Eye (tissue), 1 donor: ENCODE data around the gene ZNF138.
A peak's percentile ranks its signal among the peaks of the same experiment; 100 is the strongest.
"Not testable (repeated sequence)": the region's sequence is repeated elsewhere in the genome, so short reads cannot be mapped to it uniquely, and the experiment has no call there.

Experiments
- DNase-seq: peaks from one replicate; pipeline ENCODE4 v3.0.0-alpha.2; 2015

The ZNF138 gene

DNA sequence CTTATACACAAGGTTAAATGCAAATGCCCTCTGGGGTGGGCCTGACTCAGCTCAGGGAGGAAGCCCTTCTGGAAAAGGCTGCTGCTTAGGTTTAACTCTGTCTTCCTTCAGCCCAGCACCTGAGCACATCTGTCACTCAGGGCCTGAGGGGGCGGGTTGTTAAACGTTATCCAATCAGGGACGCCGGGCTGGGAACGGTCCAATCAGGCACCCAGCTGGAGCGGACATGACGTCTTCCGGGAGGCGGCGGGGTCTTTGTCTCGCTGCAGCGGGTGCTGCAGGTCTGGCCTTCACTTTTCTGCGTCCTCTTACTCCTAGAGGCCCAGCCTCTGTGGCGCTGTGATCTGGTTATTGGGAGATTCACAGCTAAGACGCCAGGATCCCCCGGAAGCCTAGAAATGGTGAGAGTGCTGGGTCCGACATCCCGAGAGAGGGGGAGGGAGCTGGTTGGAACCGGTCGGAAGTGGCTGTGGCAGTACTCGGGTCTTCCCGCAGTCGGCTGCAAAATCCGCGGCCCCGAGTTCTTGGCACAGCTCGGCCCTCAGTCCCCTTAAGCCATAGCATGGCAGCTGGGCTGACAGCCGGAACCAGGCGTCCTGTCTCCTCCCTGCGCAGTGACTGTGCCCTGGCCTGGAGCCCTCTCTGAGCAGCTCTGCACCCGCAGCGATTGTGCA is at the start of gene ZNF138:
TSS of gene ZNF138 (plus strand) at position 258 of the 674 bp plus-strand sequence. CDS start at position 399, 141 bp downstream.
- DNase-seq, result peak; percentile 99

DNA sequence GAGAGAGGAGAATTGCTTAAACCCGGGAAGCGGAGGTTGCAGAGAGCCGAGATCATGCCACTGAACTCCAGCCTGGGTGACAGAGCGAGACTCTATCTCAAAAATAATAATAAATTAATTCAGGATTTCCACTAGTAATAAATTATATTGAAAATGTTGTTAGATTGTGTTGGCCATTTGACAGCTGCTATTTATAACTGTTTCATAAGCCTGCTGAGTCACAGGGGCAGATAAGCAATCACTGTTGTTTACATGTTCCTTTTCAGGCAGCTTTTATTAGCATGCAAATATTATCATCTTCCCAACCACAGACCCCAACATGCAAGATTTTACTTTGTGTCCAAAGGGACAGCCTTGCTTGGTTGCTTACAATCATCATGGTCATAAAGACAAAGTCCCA is 49.5 kb upstream of the ZNF138 start:
- DNase-seq, result no peak

DNA sequence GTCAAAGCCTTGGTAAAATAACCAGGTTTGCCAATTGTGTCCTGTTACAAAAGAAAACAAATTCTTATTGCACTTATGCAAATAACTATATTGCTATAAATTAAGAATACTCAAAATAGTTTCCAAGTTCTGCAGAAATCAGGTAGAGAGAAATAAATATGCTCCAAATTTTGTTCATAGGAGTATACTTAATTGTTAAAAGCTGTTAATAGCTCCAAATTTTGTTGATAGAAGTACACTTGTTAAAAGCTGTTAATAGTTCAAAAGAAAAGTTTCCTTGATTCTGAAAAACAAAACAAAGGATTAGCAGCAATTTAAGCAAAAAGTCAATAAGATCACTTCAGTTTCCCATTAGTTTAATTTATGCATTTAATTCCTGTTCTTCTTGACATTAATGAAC is 46.4 kb upstream of the ZNF138 start:
- DNase-seq, result no peak

DNA sequence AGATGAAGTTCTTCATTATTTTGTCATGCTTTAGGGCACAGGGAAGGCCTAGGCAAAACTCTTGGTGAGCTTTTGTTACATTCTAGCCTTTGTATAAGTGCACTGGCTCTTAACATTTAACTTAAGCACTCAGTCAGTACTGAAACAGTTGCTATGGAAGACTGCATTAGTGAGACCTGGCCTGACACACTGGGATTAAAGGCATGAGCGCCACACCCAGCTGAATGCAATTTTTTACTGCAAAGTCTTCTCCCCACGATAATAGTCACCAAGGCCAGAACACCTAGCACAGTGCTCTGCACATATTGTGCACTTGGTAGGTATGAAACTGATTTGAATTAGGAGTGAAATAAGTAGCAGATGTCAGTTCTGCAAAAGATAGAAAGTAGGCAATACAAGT is 41.2 kb upstream of the ZNF138 start:
- no peak for DNase-seq

DNA sequence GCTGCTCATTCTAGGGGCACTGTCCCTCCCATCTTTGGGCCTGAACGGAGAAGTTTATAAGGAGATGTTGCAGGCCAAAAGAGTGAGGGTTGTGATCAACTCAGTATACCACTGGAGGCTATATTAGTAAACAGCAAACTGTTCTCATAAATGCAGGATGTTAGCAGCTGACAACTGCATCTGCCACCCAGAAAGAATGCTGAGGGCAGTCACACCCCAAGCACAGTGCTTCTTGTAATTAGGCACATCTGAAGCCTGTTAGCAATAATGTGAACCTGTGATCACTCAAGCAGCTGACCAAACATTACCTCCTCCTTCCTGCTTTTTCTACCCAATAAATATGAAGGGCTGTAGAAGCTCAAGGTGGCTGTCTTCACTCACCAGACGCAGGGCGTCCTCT is 38.4 kb upstream of the ZNF138 start:
- DNase-seq, result no peak

DNA sequence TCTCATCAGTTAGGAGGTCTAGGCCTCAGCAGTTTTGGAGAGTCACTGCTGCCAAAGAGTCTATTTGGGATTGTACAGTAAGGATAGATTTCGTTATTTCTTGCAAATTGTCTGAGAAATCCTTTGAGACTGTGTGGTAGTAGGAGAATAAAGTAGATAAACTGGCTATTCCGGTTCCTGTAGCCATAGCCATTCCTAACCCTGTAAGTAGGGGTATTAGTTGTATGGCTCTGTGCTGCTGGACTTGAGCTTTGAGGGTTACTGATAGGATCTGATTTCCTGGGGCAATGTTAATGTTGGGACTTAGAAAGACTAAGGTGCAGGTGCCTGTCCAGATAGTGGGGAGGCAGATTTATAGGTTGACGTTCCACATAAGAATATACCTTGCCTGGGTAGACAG is 36.1 kb upstream of the ZNF138 start:
- DNase-seq, result no peak

DNA sequence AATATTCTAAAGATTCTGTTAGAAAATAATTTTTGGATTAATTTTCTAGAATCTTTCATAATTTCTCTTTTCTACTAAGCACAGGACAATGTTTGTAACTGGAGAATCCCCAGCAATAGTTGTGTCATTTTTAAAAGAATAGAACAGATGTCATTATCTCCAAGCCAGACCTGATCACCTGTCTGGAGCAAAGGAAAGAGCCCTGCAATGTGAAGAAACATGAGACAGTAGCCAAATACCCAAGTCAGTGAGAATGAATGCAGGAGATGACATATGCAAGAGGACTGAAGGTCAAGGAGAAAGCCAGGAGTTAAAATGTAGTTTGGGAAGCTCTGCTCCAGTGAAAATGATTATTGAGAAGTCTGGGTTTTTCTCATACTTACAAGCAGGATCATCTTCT is 25.4 kb upstream of the ZNF138 start:
- no peak for DNase-seq

DNA sequence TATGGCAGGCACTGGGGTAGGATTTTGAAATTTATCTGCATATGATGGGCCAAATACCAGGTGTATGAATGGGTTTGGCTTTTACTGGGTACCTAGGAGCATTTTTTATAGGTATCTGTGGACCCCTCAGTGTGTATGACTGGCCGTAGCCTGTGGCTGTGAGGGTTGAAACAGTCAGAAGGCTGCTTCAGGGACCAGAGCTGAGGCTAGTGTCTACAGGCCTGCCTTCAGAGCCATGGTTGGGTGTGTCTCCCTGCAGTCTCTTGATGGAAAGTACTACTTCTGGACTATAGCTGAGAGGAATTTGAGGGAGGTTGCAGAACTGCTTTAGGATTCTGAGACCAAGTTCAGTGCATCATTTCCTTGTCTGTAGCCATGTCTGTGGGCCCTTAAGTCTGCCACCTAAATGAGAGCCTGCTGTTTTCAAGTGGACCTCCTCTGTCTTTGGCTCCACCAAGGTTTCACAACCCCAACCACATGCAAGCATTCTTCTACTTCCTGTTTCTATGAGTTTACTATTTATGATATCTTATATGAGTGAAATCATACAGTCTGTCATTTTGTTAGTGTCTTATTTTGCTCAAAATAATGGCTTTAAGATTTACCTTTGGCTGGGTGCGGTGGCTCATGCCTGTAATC is 19.9 kb upstream of the ZNF138 start:
- DNase-seq, result no peak

DNA sequence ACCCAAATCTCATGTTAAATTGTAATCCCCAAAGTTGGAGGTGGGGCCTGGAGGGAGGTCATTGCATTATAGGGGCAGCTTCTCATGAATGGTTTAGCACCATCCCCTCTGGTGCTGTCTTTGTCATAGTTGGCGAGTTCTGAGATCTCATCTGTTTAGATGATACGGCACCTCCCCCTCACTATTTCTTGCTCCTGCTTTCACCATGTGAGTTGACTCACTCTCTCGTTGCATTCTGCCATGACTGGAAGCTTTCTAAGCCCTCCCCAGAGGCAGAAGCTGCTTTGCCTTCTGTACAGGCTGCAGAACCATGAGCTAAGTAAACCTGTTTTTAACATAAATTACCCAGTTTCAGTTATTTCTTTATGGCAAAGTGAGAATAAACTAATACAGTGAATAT is 18.9 kb upstream of the ZNF138 start:
- DNase-seq, result no peak

DNA sequence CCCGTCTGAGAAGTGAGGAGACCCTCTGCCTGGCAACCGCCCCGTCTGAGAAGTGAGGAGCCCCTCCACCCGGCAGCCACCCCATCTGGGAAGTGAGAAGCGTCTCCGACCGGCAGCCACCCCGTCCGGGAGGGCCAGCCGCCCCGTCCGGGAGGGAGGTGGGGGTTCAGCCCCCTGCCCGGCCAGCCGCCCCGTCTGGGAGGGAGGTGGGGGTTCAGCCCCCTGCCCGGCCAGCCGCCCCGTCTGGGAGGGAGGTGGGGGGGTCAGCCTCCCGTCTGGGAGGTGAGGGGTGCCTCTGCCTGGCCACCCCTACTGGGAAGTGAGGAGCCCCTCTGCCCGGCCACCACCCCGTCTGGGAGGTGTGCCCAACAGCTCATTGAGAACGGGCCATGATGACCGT is 9.4 kb upstream of the ZNF138 start:
- not testable (repeated sequence) for DNase-seq

DNA sequence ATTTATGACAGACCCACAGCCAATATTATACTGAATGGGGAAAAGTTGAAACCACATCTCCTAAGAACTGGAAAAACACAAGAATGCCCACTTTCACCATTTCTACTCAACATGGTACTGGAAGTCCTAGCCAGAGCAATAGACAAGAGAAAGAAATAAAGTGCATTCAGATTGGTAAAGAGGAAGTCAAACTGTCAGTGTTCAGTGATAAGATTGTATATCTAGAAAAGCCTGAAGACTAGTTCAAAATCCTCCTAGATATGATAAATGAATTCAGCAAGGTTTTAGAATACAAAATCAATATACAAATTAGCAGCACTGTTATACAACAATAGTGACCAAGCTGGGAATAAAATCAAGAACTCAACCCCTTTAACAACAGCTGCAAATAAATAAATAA is 6.9 kb upstream of the ZNF138 start:
- DNase-seq, result no peak

DNA sequence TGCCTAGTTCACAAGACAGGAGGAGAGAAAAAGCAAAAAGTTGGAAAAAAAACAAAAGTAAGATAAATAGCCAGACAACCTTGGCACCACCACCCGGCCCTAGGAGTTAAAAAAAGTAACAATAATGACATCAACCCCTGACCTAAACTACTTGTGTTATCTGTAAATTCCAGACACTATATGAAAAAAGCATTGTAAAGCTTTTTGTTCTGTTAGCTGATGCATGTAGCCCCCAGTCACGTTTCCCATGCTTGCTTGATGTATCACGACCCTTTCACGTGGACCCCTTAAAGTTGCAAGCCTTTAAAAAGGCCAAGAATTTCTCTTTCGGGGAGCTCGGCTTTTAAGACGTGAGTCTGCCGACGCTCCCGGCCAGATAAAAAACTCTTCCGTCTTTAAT is 5.0 kb upstream of the ZNF138 start:
- not testable (repeated sequence) for DNase-seq

DNA sequence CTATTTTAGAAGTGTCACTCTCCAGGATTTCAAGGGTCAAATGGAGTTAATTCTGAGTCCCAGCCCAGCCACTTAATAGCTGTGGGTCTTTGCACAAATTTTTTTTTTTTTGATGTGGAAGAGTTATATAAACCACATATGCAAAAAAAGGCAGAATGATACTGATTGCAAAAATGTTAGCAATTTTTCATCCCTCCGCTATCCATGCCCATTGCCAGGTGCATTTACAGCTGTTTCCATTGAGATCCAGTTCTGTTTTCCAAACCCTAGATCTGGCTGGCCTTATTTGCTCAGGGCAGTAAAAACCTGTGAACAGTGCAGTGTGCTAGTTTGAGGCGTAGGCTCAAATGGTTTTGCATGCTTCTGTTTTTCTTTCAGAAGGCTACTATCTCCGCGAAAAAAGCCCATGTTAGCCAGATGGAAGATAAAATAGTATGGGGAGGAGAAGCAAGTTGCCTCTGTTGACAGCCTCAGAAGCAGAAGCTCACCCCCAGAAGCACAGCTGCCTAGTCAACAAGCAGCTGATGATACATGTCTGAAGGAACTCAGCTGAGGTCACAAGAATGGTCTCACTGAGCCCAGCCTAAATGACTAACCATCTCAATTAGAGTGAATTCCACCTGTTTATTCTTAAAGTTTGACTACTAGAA is 997 bp upstream of the ZNF138 start:
- peak; percentile 2 for DNase-seq

DNA sequence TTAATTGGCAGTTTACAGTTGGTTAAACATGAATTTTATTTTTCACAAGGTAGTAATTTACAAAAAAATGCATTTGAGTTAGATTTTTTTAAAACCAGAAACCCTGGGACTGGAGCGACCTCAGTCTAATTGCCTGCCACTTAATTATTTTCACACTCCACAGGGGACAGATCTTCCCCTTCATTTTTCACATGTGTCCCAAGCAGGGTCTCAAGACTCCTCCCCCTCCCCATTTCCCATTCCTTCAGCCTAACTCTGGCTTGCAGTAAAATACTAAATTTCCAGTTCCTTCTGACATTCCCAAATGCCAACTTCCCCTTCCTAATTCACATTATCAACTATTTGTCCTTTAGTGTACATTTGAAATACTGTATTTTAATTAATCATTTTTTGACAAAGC is 948 bp downstream of the ZNF138 start:
- DNase-seq, result no peak

DNA sequence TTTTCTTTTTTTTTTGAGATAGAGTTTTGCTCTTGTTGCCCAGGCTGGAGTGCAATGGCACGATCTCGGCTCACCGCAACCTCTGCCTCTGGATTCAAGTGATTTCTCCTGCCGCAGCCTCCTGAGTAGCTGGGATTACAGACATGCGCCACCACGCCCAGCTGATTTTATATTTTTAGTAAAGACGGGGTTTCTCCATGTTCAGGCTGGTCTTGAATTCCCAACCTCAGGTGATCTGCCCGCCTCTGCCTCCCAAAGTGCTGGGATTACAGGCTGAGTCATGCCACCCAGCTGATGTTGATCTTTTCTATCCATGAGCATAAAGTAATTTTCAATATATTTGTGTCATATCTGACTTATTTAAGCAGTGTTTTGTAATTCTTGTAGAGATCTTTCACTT is 4.9 kb downstream of the ZNF138 start:
- not testable (repeated sequence) for DNase-seq

DNA sequence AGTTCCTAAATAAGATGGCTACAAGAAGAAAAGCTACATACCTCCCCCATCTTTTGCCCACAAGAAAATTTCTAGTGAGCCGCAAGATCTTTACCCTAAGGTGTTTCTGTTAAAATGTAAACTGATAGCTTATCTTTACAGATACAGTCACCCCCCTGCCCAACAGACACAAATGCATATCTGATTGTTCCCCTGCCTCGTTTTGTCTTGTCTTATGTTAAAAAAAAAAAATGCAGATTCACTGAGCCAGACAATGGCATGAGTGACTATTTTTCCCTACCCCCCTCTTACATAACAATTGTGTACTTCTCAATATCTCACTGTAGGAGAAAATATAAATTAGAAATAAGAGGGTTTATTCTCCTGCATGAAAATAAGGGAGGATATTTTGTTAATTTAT is 8.5 kb downstream of the ZNF138 start:
- no peak for DNase-seq

DNA sequence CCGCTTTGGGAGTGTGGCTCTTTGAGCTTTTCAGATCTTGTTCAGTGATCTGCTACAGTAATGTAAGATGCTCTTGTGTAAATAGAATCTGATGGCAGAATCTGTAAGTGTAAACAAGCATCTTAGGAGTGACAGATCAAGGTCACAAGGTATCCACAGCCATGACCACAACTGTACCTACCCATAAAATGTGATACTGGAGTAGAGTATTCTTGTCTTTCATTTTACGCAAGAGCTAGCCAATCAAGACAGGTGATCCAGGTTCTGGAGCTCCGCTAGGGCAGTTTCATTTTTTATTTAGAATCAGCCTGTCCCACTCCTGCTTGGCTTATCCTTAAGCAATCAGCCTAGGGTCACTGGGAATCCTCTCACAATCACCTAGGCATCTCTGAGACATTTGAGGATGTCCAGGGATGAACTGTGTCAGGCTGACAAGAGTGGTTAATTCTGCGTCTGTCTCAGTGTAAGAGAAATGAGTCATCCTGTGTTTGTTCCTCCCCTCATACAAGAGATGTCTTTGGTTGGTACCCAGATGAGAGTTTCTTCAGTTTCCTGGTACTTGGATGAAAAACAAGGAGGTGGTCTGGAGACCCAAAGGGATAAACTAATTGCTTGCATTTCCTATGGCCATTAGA is 13.6 kb downstream of the ZNF138 start:
- no peak for DNase-seq

DNA sequence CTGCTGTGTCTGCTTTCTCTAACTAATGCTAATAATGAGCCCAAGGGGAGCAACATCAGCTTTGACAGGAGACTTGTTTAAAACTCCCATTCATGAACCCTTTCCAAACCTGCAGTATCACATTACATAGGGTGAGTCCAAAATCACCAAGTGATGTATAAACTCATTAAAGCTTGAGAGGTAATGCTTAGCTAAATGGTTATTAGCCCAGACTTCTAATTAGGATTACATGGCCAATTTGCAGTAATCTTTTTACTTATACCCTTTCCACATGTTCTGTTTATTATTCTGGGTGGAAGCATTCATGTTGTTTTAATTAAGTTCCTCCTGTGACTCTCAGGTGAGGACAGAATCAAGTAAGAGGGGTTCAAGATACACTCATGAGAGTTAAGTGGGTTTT is 17.5 kb downstream of the ZNF138 start:
- no peak for DNase-seq

DNA sequence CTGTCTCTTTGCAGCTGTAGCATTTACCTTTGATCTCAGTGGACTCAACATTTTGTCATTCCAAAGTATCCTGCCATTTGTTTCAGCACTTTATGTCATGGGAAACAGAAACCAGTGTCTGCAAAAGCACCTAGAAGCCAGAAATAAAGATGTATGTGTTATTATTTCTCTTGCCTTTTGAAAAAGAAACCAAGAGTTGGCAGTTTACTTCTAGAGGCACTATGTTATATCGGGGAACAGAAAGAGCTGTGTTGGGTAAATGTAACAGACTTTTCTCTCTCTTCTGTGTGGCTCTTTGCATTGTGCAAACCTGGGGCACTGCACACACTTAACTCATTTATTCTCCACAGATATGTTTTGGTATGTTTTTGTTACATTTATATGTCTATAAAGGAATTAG is 36.7 kb downstream of the ZNF138 start:
- DNase-seq, result no peak

DNA sequence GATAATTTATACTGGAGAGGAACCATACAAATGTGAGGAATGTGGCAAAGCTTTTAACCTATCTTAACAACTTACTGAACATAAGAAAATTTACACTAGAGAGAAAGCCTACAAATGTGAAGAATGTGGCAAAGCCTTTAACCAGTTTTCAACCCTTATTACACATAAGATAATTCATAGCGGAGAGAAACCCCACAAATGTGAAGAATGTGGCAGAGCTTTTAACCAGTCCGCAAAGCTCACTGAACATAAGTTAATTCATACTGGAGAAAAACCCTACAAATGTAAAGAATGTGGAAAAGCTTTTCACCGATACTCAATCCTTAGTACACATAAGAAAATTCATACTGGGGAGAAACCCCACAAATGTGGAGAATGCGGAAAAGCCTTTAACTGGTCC is 37.9 kb downstream of the ZNF138 start:
- DNase-seq, result no peak

DNA sequence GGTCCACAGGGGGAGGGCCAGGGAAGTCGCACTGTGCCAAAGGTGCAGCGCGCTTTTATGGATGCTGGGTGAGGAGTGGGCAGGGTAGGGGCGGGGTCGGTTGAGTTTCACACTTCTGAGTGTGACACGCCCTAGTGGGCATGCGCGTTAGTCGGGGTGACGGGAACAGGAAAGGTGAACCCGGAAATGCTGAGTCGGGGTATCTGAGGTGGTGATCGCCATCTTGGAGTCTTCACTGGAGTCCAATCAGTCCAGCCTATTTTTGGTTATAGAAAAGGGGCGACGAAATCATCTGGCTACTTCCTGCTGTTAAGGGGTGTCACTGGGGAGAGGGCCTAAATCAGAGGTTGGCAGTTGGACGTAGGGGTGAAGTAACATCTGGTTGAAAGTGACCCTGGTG is 40.8 kb downstream of the ZNF138 start:
- no peak for DNase-seq

DNA sequence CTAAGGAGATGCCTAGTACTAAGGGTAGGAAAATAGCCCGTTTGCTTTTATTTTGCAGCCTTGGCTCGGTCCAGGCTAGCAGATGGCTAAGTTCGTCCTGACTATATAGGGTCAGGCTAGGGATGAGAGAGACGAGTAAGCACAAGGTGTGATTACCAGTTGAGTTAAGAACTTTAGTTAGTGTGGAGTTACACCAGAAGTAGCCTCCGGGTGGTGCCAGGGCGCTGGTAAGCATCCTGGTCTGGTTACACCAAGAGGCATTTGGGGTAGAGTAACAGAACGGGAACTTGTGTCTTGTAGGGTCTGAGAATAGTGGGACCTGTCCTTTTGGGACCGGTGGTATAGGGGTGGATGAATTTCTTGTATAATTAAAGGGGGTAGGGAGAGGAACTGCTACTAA is 41.6 kb downstream of the ZNF138 start:
- DNase-seq, result not testable (repeated sequence)

DNA sequence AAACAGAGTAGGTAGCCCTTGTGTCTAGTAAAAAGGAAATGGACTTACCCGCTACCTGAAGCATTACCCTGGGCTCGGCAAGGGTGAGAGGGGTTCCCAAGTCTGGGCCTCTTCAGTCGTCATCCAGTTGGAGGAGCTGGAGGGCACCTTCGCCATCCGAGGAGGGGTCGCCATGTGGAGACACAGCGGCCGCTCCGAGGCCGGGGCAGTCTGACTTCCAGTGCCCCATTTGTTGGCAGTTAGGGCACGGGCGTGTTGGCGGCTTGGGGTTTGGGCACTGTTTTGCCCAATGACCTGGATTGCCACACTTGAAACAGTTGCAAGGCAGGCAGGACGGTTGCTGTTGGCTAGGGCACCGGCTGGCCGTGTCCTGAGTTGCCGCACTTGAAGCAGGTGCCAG is 43.8 kb downstream of the ZNF138 start:
- DNase-seq, result not testable (repeated sequence)

DNA sequence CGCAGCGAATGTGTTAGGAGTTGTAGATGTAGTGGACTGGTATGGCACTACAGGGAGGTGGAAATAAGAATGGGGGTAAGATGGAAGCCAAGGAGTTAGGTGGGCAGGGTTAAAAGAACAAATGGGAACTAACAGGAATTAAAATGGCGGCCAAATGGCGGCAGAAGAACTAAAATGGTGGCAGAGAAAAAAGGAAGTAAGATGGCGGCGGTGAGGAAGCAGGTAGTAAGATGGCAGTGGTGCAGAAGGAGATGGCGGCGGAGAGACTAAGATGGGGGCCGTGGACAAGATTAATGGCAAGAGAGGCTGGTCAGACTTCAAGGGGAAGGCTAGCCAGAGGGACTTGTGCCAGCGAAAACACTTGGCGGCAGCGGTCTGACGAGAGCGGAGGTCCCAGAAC is 44.5 kb downstream of the ZNF138 start:
- DNase-seq, result no peak
